LoVo (cell line): ENCODE data around the gene NSMF.

Source experiments
- DNase-seq: peaks from one replicate; pipeline ENCODE4 v3.0.0-alpha.2; 2016; ENCODE audit warnings: low spot score

NSMF gene

DNA sequence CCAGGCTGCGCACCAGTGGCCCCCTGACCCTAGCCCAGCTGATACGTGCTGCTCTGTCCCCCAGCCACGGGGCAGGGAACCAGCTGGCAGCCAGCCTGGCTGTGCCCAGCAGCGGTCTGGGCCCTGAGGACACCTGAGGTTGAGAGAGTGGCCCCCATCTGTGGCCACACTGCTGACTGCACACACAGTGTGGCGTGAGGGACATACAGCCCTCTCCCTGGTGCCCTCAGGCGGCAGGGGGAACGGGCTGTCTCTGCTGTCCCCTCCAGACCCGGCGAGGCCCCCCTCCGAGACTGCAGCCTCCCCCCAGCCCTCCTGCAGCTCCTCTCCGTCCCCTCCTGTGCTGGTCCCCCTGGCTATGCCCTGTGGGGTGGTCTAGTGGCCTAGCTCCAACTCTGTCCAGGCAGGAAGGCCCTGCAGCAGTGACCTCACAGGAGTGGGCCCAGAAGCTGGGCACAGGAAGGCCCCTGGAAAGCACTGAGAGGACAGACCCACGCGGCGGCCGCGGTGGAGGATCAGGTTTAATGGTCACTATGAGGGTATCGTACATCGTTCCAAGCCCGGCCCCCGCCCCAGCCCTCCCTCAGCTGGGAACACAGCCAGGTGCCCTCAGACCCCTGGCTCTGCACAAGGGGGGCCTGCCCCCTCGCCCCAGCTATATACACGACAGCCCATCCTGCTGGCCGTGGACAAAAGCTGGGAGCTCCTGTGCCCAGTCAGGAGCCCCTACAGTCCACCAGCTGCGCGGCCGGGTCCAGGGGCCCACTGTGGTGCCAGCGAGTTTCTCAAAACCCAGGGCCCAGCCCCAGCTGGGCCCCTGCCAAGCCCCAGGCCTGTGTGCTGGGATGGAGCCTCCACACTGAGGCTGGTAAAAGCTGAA, 11.2 kb downstream of the NSMF start:
- DNase-seq = no peak

DNA sequence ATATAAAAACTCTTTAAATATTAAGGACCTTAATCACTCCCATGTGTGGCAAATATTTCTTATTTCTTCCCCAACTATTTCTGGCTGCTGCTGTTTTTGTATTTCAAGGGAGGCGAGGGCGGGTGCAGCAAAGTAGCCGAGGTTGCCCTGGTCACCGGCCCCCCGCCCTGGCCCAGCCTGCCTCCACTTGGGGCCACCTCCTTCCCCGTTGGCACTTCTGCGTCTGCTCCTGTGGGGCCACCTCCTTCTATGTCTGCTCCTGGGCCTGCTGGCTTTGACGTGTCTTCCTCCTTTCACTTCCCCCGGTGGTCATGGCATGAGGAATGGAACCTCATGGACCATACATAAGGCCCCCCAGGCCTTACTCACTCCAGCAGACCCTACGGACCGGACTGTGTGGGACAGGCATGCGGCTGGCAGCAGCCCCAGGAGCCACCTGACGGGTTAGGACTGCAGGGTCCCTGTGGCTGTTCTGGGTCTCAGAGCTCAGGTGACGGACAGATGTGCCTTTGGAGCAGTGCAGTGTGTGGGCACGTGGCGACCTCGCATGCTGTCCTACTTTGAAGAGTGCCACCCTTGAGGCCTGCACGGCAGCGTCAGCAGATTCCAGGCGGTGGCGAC, 12.2 kb downstream of the NSMF start:
- no peak for DNase-seq

DNA sequence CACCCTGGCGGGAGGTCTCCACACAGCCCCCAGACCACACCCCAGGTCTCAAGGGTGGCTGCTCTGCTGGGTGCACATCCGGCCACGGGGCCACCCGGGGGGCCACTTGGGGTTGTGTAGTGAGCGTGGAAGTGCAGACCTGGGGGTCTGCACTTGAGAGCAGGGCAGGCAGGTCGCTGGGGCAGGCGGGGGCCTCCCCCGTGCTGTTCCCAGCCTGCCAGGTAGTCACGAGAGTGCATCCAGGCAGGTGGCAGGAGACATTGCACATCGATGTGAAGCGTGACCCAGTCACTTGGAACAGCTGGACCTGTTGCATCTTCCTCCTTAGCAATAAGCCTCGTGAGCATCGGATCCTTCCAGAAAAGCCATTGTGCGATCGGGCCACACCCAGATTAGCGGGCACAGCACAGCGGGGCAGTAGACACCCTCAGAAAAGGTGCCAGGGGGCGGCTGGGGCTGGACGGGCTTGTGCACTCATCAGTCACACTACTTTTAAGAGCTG, 13.2 kb downstream of the NSMF start:
- no peak for DNase-seq

DNA sequence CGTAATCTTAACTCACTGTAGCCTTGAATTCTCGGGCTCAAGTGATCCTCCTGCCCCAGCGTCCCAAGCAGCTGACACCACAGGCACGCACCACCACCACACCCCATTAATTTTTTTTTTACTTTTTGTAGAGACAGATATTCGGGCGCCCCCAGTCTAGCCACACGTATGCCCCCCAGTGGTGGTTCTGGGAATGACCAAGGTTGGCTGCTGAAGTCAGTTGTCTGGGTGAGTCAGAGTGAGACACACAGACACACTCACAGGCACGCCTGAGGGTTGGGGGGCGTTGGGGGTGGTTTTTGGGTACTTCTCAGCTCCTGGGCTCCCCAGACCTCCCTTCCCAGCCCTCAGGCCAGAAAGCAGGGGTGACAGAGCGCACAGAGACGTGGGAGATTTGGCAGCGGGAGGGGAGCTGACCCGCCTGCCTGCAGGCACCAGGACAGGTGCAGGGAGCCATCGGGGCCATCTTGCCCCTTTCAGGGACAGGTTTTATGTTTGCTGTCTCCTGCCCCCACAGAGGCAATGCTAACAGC, 13.8 kb downstream of the NSMF start:
- DNase-seq = peak; percentile 75

DNA sequence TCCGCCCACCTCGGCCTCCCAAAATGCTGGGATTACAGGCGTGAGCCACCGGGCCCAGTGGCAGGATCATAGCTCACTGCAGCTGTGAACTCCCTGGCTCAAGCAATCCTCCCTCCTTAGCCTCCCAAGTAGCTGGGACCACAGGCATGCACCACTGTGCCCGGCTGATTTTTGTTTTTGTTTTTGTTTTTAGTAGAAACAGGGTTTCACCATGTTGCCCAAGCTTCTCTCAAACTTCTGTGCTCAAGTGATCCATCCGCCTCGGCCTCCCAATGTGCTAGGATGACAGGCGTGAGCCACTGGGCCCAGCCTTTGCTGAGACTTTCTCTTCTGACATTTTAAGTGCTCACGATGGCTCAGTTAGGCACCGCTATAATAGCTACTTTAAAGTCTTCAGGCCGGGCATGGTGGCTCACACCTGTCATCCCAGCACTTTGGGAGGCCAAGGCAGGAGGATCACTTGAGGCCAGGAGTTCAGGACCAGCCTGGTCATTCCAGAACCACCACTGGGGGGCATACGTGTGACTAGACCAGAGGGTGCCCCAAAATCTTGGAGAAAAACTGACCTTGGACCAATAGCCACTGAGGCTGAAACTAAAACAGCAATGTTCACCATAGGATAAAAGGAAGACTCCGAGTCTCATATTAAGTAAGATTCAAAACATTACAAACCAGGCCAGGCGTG, 14.9 kb downstream of the NSMF start:
- no peak for DNase-seq

DNA sequence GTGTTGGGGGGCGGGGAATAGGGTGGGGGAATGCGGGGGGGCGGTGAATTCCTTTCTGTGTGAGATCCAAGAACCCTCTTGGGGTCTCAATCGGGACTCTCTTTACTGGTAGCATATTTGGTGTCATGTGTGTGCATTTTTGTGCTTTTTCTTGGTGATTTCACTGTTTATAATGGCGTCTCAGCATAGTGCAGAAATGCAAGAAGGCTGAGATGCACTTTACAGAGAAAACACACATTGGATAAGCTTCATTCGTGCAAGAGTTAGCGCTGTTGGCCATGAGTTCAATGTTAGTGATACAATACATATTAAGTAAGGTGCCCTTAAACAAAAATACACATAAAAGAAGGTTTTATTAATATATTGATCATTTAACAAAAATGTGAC, 17.2 kb downstream of the NSMF start:
- DNase-seq = no peak

DNA sequence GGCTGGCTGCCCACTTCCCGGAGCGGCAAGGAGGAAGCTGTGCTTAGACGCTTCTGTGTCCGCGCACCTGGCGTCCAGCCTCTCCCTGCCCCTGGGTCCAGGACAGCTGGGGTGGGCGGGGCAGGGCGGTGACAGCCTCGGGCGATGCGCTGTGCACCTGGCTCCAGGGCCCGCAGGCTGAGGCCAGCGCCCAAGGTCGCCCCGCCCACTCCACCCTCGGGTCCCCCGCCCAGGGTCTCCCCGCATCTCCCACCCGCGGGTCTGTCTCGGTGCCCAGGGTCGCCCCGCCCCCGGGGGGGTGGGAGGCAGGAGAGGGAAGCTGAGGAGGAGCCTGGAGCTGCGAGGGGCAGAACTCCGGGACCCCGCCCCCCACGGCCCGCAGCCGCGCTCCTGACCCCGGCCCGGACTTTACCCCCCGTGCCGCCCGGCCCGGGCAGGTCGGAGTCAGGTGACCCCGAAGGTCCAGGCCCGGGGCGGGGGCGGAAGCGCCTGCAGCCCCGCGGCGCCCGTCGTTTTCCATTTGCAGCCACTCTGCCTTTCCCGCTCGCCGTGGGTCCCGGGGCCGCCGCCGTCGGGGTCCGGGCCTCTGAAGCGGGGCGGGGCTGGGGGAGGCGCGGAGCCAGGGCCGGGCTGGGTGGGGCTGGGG, 17.7 kb downstream of the NSMF start, which contains the start of gene ENTPD8:
Gene ENTPD8 (minus strand): TSS at position 69 of the 646 bp plus-strand sequence. CDS start 3,072 bp downstream, outside the sequence.
- peak; percentile 79 for DNase-seq

DNA sequence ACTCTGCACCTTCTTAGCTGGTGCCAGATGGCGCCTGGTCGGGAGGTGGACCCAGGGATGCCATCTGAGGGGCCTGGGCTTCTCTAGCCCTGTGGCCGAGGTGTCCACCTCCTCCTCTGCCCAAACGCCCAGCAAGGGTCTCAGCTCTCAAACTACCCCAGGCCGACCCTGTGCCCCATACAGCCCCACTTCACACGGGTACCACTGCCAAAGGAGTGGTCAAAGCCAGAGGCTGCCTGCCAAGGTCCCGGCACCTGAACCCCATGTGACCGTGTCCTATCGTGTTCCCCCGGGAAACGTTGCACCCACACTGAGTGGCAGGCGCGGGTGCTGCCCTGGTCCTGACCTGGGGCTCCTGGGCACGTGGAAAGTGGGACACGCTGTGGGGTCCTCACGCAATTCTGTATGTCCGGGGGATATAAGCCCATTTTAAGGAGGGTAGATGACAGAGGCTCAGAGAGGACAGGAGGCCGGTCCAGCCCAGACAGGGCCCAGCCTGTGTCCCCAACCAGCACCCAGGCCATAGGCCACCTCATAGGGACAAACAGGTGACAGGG, 19.9 kb downstream of the NSMF start:
- no peak for DNase-seq

DNA sequence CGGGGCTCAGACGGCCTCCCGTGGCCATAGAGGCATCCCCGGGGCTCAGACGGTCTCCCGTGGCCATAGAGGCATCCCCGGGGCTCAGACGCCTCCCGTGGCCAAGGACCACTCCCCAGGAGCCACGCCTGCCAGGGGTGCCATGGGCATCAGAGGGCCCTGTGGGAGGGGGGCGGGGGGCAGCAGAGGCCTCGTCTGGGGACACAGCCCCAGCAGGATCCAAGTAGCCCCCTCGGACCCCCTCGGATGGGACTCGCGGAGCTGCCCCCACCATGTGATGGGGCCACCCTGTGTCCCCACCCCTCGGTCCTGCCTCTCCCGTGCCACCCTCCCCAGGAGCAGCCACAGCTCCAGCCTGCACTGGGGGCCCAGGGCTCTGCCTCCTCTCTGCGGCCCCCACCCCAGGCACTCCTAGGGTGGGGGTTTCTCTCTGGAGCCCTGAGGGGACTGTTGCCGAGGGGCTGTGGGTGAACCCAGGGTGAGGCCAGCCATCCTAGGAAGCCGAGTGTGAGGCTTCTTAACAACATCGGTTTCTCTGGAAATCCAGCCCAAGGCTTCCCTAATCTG, 20.5 kb downstream of the NSMF start:
- no peak for DNase-seq

DNA sequence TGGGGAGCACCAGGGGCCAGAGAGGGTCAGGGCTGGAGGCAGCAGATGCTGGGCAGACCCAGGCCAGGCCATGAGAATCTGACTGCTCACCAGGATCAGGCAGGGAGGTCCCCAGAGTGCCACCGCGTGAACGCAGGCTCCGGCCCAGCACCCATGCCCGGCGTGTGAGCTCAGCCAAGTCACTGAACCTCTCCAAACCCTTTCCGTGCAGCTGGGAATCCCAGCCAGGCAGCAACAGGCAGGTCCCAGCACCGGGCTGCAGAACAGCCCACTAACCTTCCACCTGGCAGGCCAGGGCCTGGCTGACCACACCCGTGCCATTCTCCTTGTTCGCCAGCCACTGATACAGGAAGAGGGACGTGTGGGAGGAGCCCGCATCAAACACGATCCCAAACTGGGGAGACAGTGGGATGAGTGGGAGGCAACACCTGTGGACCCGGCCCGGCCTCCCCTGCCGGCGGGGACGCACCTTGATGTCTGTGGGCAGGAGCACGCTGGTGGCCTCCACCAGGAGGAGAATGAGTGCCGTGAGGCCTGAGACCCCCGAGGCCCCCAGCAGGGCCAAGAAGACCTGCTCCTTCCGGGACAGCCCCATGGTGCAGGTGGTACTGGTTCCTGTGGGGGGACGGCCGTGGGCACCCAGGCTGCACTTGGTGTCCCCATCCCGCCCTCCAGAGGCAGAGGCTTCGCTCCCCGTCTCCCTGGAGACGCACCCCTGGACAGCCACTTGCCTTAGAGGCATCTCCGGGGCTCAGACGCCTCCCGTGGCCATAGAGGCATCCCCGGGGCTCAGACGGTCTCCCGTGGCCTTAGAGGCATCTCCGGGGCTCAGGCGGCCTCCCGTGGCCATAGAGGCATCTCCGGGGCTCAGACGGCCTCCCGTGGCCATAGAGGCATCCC, 21.2 kb downstream of the NSMF start:
- no peak for DNase-seq

DNA sequence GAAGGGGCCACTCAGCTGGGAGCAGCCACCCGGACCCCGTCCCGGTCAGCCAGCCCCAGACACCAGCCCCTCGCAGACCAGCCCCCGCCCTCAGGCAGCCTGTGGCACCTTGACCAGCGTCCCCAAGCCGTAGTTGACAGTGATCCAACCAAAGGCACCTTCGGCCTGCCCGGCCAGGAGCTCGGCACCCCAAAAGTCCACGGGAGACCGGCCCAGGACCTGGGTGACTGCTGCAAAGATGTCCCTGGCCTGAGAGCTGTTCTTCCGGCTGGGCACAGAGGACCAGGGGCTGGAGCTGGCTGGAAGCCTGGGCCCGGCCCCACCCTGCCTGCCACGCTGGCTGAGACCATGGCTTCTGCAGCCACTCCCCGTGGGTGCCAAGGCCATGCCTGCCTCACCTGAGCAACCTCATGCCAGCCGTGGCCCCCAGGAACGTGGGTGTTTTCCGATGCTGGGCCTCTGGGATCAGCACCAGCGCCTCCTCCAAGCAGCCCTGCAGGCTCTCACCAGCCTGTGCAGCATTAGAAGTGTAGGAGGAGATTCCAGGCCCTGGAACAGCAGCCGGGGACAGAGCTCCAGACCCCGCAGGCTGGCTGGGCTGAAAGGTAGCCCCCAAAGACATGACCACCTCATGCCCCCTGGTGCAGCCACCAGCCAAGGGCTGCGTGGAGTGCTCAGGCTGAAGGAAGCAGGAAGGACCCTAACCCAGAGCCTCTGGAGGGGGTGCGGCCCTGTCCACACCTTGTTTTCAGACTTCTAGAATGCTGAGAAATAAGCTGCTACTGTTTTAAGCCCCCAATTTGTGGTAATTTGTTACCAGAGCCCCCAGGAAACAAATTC, 22.2 kb downstream of the NSMF start:
- DNase-seq = no peak

DNA sequence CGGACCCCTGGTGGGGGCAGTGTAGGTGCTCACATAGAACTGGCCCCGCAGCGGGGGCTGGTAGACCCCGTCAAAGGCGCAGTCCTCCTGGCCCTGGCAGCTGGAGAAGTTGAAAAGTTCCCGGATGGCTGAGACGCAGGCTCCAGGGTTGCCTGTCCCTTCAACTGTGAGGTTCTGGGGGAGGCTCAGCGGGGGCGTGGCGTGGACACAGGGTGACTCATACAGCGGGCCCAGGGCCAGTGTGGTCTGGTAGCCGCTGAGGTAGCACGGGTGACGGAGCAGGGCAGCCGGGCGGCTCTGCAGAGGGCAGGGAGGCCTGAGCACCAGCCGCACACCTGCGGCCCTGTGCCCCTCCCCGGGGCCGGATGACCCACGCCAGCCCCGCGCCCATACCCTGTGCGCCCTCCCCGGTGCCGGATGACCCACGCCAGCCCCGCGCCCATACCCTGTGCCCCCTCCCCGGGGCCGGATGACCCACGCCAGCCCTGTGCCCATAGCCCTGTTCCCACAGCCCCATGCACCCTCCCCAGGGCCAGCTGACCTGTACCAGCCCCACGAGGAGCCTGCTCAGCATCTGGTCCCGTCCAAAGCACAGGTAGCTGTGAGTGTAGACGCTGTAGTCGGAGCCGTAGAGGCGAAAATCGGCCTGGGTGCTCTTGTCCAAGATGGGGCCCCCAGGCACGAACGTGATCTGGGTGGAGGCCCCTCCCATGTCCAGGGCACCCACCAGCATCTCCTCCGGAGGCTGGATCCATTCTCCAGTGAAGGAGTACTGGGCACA, 23.0 kb downstream of the NSMF start:
- peak; percentile 87 for DNase-seq

DNA sequence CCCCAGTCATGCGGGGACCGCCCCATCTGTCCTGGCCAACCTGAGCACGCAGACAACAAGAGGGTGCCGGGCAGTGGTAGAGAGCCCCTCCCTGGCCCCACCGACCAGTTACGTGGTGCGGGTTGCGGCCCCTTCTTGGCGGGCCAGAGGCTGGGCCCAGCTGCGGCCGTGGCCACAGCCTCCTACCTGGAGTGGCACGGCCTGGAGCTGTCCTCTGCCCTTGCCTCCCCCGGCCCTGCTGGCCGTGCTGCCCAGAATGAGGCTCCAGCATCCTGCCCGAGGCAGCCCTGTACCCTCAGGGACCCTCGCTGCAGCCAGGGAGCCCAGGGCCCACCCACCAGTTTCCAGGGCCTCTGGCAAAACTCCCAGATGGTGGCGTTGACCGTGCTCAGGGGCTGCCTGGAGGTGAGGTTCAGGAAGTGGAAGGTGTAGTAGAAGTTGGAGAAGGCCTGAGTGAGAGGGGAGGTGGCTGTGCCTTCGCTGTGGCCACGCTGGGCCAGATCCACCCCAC, 23.7 kb downstream of the NSMF start:
- DNase-seq = no peak

DNA sequence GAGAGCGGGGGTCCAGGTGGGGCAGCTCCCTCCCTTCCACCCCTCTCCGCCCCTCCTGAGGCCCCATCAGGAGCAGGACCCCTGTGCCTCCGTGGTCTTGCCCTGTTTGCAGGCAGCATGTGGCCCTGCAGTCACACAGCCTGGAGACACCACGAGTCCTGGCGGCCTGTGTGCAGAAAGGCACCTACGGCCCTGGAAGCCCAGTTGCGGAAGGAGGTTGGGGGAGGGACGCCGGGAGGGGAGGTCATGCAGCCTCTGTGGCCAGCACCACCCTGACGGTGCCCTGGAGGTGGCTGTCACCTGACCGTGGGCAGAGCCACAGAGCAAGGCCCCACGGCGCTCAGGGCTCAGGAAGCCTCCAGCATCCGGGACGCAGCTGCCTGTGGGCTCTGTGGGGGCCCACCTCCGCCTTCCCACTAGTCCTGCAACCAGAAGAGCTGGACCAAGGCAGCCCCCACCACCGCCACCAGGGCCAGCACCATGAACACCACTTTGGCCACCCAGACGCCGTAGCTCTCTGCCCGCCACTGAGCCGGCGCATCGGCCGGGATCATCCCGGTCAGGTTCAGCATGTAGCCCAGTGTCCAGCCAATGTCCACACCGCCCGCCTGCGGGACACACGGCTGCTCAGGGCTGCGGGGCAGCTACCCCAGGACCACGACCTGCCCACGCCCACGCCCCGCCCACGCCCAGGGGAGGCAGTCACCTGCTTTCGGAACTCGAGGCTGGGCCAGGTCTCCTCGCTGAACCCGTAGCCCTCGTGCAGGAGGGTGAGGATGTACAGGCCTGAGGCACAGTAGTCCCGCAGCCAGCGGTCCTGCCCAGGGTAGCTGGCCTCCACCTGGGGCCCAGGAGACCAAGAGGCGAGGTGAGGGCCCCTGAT, 24.4 kb downstream of the NSMF start:
- DNase-seq = no peak

DNA sequence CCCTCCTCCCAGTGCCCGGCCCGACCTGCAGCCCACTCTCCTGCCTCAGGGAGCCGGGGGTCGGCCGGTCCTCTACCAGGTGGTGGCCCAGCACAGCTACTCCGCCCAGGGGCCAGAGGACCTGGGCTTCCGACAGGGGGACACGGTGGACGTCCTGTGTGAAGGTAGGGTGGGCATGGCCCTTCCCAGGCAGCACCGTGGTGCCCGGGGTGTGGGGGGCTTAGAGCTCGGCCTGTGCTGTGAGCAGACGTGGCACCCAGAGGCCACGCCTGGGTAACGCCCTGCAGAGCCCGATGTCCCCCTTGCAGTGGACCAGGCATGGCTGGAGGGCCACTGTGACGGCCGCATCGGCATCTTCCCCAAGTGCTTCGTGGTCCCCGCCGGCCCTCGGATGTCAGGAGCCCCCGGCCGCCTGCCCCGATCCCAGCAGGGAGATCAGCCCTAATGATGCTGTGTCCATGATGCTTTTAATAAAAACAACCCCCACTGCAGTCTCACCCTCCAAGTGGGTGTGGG, 25.2 kb downstream of the NSMF start:
- no peak for DNase-seq

DNA sequence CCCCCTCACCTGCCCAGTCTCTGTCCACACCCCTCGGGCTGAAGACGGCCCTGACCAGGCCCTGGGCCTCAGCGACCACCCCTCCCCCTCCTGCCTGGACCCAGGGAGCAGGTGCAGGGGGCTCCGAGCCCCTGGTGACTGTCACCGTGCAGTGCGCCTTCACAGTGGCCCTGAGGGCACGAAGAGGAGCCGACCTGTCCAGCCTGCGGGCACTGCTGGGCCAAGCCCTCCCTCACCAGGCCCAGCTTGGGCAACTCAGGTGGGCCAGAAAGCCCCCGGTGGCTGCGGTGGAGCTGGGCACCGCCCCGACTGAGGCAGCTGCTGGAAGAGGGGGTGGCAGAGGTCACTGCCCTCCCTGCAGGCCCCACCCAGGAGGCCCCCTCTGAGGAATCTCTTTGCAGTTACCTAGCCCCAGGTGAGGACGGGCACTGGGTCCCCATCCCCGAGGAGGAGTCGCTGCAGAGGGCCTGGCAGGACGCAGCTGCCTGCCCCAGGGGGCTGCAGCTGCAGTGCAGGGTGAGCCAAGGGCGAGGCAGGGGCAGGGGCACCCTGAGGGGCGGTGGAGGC, 25.7 kb downstream of the NSMF start:
- DNase-seq = no peak
